H1 (cell line): Measurements from ENCODE around the gene RNF135. TPM values are rescaled to one million over a fixed set of nuclear protein-coding genes. Genes with fewer than 3 reads are reported as not detected.

Experiments
- CTCF ChIA-PET: fragments of 300-600 bp; sonication (Branson Sonifier 250); formaldehyde crosslinking; loops from one replicate; lab custom pipeline; 2021; ENCODE audit not compliant: partially characterized antibody; lab: Charles Lee
- POLR2A ChIA-PET: fragments of 300-600 bp; sonication (Branson Sonifier 250); formaldehyde crosslinking; loops from one replicate; lab custom pipeline; 2021; ENCODE audit warnings: inconsistent platforms; ENCODE audit not compliant: partially characterized antibody; lab: Charles Lee
- DNase-seq, 2 experiments: peaks; one replicate each; pipeline versions ENCODE4 v3.0.0 to v3.0.0-alpha.2; 2010 to 2022; ENCODE audit warnings: low spot score in 2 of 2, low read depth in 1 of 2, mixed read lengths in 1 of 2
- FAIRE-seq: peaks from 2 replicates; lab custom pipeline; 2011; peaks lifted over from hg19 to GRCh38; lab: Jason Lieb, UNC
- H2AFZ ChIP-seq: 2 replicates; pipeline ENCODE4 v1.8.1; 2012; ENCODE audit warnings: low read length, inconsistent platforms
- H2AK5ac ChIP-seq: 2 replicates; pipeline ENCODE4 v1.6.1; 2013; ENCODE audit warnings: low read depth, low read length
- H2BK120ac ChIP-seq: replicated peaks from 2 replicates; pipeline ENCODE3; 2013; ENCODE audit warnings: low read depth, low read length, inconsistent platforms
- H2BK12ac ChIP-seq: 2 replicates; pipeline ENCODE4 v1.6.1; 2013; ENCODE audit warnings: low read depth, low read length
- H2BK15ac ChIP-seq: 2 replicates; pipeline ENCODE4 v1.6.1; 2013; ENCODE audit warnings: low read length
- H2BK20ac ChIP-seq: 2 replicates; pipeline ENCODE4 v1.6.1; 2013; ENCODE audit warnings: low read length
- H2BK5ac ChIP-seq: 2 replicates; pipeline ENCODE4 v1.6.1; 2013; ENCODE audit warnings: low read depth, low read length
- H3K14ac ChIP-seq: 2 replicates; pipeline ENCODE4 v1.6.1; 2013; ENCODE audit warnings: inconsistent platforms; ENCODE audit not compliant: insufficient read length
- H3K18ac ChIP-seq: 2 replicates; pipeline ENCODE4 v1.6.1; 2013; ENCODE audit warnings: low read length; ENCODE audit errors: extremely low read depth
- H3K23ac ChIP-seq: 2 replicates; pipeline ENCODE4 v1.6.1; 2013; ENCODE audit warnings: inconsistent platforms; ENCODE audit not compliant: insufficient read length
- H3K23me2 ChIP-seq: 2 replicates; pipeline ENCODE4 v1.6.1; 2013; ENCODE audit warnings: low read depth, low read length
- H3K27ac ChIP-seq: 2 replicates; pipeline ENCODE4 v1.6.1; 2011; ENCODE audit warnings: low read depth, low read length, inconsistent platforms
- H3K27me3 ChIP-seq, 4 experiments: replicated peaks in 1 of 4; 1 replicate in 1 of 4; 2 replicates in 3 of 4; pipeline versions ENCODE4 v1.6.1 to v1.8.1; 2011 to 2013; ENCODE audit warnings: low read length in 3 of 4, mild to moderate bottlenecking in 3 of 4, inconsistent platforms in 2 of 4, mixed read lengths in 2 of 4, moderate library complexity in 1 of 4; ENCODE audit not compliant: control insufficient read depth in 3 of 4, insufficient read depth in 3 of 4; ENCODE audit errors: extremely low read depth in 1 of 4
- H3K36me3 ChIP-seq, 4 experiments: 2 replicates each; pipeline versions ENCODE4 v1.6.1 to v1.8.1; 2011 to 2013; ENCODE audit warnings: mild to moderate bottlenecking in 4 of 4, low read length in 3 of 4, moderate library complexity in 2 of 4, control low read depth in 1 of 4, inconsistent platforms in 1 of 4; ENCODE audit not compliant: insufficient read depth in 4 of 4, control insufficient read depth in 2 of 4
- H3K4ac ChIP-seq: replicated peaks from 2 replicates; pipeline ENCODE3; 2013; ENCODE audit warnings: low read length, low read depth, mixed read lengths, inconsistent platforms; ENCODE audit not compliant: insufficient read length
- H3K4me1 ChIP-seq, 4 experiments: replicated peaks in 1 of 4; 1 replicate in 1 of 4; 2 replicates in 3 of 4; pipeline versions ENCODE4 v1.6.1 to v1.8.1; 2011 to 2013; ENCODE audit warnings: low read length in 3 of 4, inconsistent platforms in 2 of 4, mixed read lengths in 1 of 4; ENCODE audit not compliant: insufficient read depth in 4 of 4, control insufficient read depth in 3 of 4
- H3K4me2 ChIP-seq, 2 experiments: 2 replicates each; pipeline versions ENCODE4 v1.6.1 to v1.8.1; 2011 to 2013; ENCODE audit warnings: low read depth in 2 of 2, low read length in 2 of 2, control low read depth in 1 of 2, inconsistent platforms in 1 of 2, mild to moderate bottlenecking in 1 of 2; ENCODE audit not compliant: insufficient read depth in 1 of 2
- H3K4me3 ChIP-seq, 4 experiments: fragments of 200-600, 300-600 bp in 1 of 4; sonication (generic), shearing (Covaris generic), sonication (Bioruptor Twin) in 1 of 4; 2 replicates each; pipeline versions ENCODE4 v1.5.1 to v1.8.1; 2011 to 2016; ENCODE audit warnings: low read length in 4 of 4, low read depth in 3 of 4, control low read depth in 2 of 4, inconsistent platforms in 2 of 4, mild to moderate bottlenecking in 2 of 4, mixed read lengths in 1 of 4, moderate library complexity in 1 of 4; ENCODE audit not compliant: insufficient read depth in 2 of 4; ENCODE audit errors: extremely low read depth in 1 of 4
- H3K56ac ChIP-seq: replicated peaks from 2 replicates; pipeline ENCODE3; 2013; ENCODE audit warnings: low read depth, mild to moderate bottlenecking, mixed read lengths, low read length, inconsistent platforms; ENCODE audit not compliant: insufficient read length
- H3K79me1 ChIP-seq: 2 replicates; pipeline ENCODE4 v1.6.1; 2013; ENCODE audit warnings: low read depth, low read length, control low read depth
- H3K79me2 ChIP-seq, 2 experiments: 2 replicates each; pipeline versions ENCODE4 v1.6.1 to v1.8.1; 2012 to 2013; ENCODE audit warnings: low read length in 2 of 2, mild to moderate bottlenecking in 2 of 2, inconsistent platforms in 1 of 2; ENCODE audit not compliant: insufficient read depth in 2 of 2, control insufficient read depth in 1 of 2
- H3K9ac ChIP-seq, 4 experiments: replicated peaks in 1 of 4; 1 replicate in 1 of 4; 2 replicates in 3 of 4; pipeline versions ENCODE4 v1.6.1 to v1.8.1; 2011 to 2013; ENCODE audit warnings: low read depth in 3 of 4, low read length in 3 of 4, control low read depth in 2 of 4, mild to moderate bottlenecking in 2 of 4, moderate library complexity in 2 of 4, inconsistent platforms in 1 of 4; ENCODE audit errors: extremely low read depth in 1 of 4
- H3K9me3 ChIP-seq, 2 experiments: 2 replicates each; pipeline versions ENCODE4 v1.6.1 to v1.8.1; 2012 to 2013; ENCODE audit warnings: mild to moderate bottlenecking in 2 of 2, moderate library complexity in 2 of 2, control low read depth in 1 of 2, inconsistent platforms in 1 of 2, low read depth in 1 of 2, low read length in 1 of 2, mixed read lengths in 1 of 2; ENCODE audit not compliant: insufficient read depth in 2 of 2
- H4K20me1 ChIP-seq, 2 experiments: replicated peaks in 1 of 2; 2 replicates each; pipeline versions ENCODE3 to v1.8.1; 2011 to 2013; ENCODE audit warnings: inconsistent platforms in 2 of 2, low read length in 2 of 2, mild to moderate bottlenecking in 1 of 2; ENCODE audit not compliant: insufficient read depth in 2 of 2, control insufficient read depth in 1 of 2
- H4K5ac ChIP-seq: 2 replicates; pipeline ENCODE4 v1.6.1; 2013; ENCODE audit warnings: low read length, low read depth, mixed read lengths, inconsistent platforms; ENCODE audit not compliant: insufficient read length
- H4K8ac ChIP-seq: 2 replicates; pipeline ENCODE4 v1.8.0; 2013; ENCODE audit warnings: mild to moderate bottlenecking, moderate library complexity, low read length, inconsistent platforms; ENCODE audit not compliant: insufficient read depth; ENCODE audit errors: extremely low read depth
- H4K91ac ChIP-seq: replicated peaks from 2 replicates; pipeline ENCODE3; 2013; ENCODE audit warnings: low read length, mixed read lengths, inconsistent platforms; ENCODE audit not compliant: insufficient read length
- RAD21 ChIP-seq, 2 experiments: IDR thresholded peaks in 1 of 2; conservative IDR thresholded peaks in 1 of 2; 2 replicates each; pipeline ENCODE4 v1.6.1; 2011; ENCODE audit warnings: low read depth in 2 of 2, low read length in 2 of 2, improper control_type of control experiment in 1 of 2, inconsistent platforms in 1 of 2, mild to moderate bottlenecking in 1 of 2, moderate library complexity in 1 of 2
- TAF1 ChIP-seq: IDR thresholded peaks from 2 replicates; pipeline ENCODE4 v1.6.1; 2011; ENCODE audit warnings: mild to moderate bottlenecking, low read depth, low read length
- WGBS, 2 experiments: shearing (Covaris generic) in 1 of 2; methylation state at CpG; one replicate each; pipeline versions ENCODE4 v1.1.6 to v1.1.7; 2013 to 2015; ENCODE audit warnings: low lambda C conversion rate in 2 of 2, mixed read lengths in 2 of 2, inconsistent platforms in 1 of 2, low coverage in 1 of 2, missing lambda C conversion rate in 1 of 2; ENCODE audit not compliant: insufficient replicate concordance in 2 of 2, insufficient coverage in 1 of 2, insufficient read length in 1 of 2; ENCODE audit errors: extremely low coverage in 1 of 2, missing lambda C conversion rate in 1 of 2; 5-methylcytosine and 5-hydroxymethylcytosine counted together
- polyA plus RNA-seq, 7 experiments: library from polyadenylated mRNA; depleted of rRNA in 3 of 7; stranded (reverse) in 5 of 7; unstranded in 2 of 7; fragments of >200 nt in 5 of 7; fragments of 200-250 nt in 2 of 7; gene quantifications; 1 replicate in 5 of 7; 2 replicates in 1 of 7; 4 replicates in 1 of 7; pipeline versions ENCODE4 v1.2.1 to v1.2.3, GENCODE V29; 2011 to 2013; ENCODE audit warnings: missing spikeins in 2 of 7, mixed read lengths in 2 of 7
- total RNA-seq: library from RNA; stranded (reverse); fragmentation: NEBNext Ultra II Directional; extraction: Animal tissue kit (Norgen Biotek cat#: 25700); gene quantifications from 2 replicates; pipeline ENCODE4 v1.2.1, GENCODE V29; 2021
- TF ChIP-seq, protein P1 (sequence below), 3 experiments: IDR thresholded peaks; 1 replicate in 2 of 3; 2 replicates in 1 of 3; pipeline versions ENCODE4 v1.5.1 to v1.6.1; 2011; ENCODE audit warnings: low read length in 3 of 3, mild to moderate bottlenecking in 3 of 3, inconsistent platforms in 2 of 3, low read depth in 1 of 3, moderate library complexity in 1 of 3; ENCODE audit not compliant: insufficient read depth in 1 of 3; ENCODE audit errors: control extremely low read depth in 1 of 3

RNF135 gene
- total and polyA plus RNA-seq, 2 of the 8 experiments (the other 6 are each of a cell fraction or from before 2014, with no cell fraction given), result 8.8 to 9.0 TPM

- Histone ChIP-seq H3K23me2 (no peaks in the 10 kb centered on the region), H2BK15ac (no peak overlapping the region), H3K14ac (no peak overlapping the region), H4K8ac (no peak overlapping the region), H3K79me2 (no peaks in the 10 kb centered on the region), H2BK12ac (no peak overlapping the region), H3K4me2 (no peak overlapping the region), H3K36me3 (peaks cover 0 to under 1% (median 0%) of the 10 kb centered on the region in 4 experiments; a peak in 1 of 8 replicates), H2BK5ac (no peak overlapping the region), H3K9me3 (no peaks in the 10 kb centered on the region), H3K56ac (no peak overlapping the region), H3K4ac (no peak overlapping the region), H2BK120ac (no peak overlapping the region), H2AK5ac (no peak overlapping the region), H3K79me1 (no peaks in the 10 kb centered on the region), H3K4me1 (no peaks in the 10 kb centered on the region), H4K20me1 (peaks cover 0 to 1% of the 10 kb centered on the region in 2 experiments), H2BK20ac (no peak overlapping the region), H3K9ac (no peak overlapping the region), H3K23ac (no peak overlapping the region), H3K27ac (no peak overlapping the region), H4K5ac (no peak overlapping the region), H3K27me3 (no peaks in the 10 kb centered on the region), H3K18ac (no peak overlapping the region), H4K91ac (no peak overlapping the region), H3K4me3 (no peak overlapping the region), H2AFZ (no peak overlapping the region)
- no peak for DNase-seq
- ChIA-PET CTCF (interaction anchor here (0.7 to 1.0 kb wide), 2 partner anchors 145 to 225 kb away, joined by 3 read pairs; no protein-coding TSS in a partner anchor), POLR2A (no interaction called here)
- TF ChIP-seq TAF1 (no peak), RAD21 (IDR thresholded peaks at IDR 0.05 in 1 of 2, conservative IDR thresholded peaks at IDR 0.05 in 1 of 2; ENCODE audit: low read depth in 2 of 2, low read length in 2 of 2) (peak in 1 of 2 experiments; percentile 49; a peak in 3 of 4 replicates)
- TF ChIP-seq, protein P1, sequence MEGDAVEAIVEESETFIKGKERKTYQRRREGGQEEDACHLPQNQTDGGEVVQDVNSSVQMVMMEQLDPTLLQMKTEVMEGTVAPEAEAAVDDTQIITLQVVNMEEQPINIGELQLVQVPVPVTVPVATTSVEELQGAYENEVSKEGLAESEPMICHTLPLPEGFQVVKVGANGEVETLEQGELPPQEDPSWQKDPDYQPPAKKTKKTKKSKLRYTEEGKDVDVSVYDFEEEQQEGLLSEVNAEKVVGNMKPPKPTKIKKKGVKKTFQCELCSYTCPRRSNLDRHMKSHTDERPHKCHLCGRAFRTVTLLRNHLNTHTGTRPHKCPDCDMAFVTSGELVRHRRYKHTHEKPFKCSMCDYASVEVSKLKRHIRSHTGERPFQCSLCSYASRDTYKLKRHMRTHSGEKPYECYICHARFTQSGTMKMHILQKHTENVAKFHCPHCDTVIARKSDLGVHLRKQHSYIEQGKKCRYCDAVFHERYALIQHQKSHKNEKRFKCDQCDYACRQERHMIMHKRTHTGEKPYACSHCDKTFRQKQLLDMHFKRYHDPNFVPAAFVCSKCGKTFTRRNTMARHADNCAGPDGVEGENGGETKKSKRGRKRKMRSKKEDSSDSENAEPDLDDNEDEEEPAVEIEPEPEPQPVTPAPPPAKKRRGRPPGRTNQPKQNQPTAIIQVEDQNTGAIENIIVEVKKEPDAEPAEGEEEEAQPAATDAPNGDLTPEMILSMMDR (IDR thresholded peaks at IDR 0.05; ENCODE audit: control extremely low read depth in 1 of 3, insufficient read depth in 1 of 3, low read depth in 1 of 3, low read length in 3 of 3), result peak; percentile 18 to 45 (median 42)
- WGBS, 2 experiments, result 87% methylated on average over 3 of the region's 3 CpGs; no CpG with 5 or more reads in 1 of the 2 experiments
- FAIRE-seq, result no peak
These were observed 21.7 kb downstream of the RNF135 start for GRCh38 chr17:30992551-30992950.
